Smooth muscle cell (in vitro differentiated cells): Measurements from ENCODE around the gene TIMM23B. TPM values are rescaled to one million over a fixed set of nuclear protein-coding genes. Genes with fewer than 3 reads are reported as not detected.
"Not testable (repeated sequence)": the region's sequence is repeated elsewhere in the genome, so short reads cannot be mapped to it uniquely, and the experiment has no call there.

Experiments used
- DNase-seq: peaks from one replicate; lab custom pipeline; 2025; ENCODE audit not compliant: unreplicated experiment; lab: John Stamatoyannopoulos, UW
- H2AFZ ChIP-seq: fragments of 200-600 bp; sonication (generic); 2 replicates; pipeline ENCODE4 v1.6.0; 2016; ENCODE audit warnings: antibody characterized with exemption, low read depth, mild to moderate bottlenecking
- H3F3A ChIP-seq: fragments of 200-600 bp; sonication (generic); 2 replicates; pipeline ENCODE4 v1.6.0; 2017; ENCODE audit warnings: antibody characterized with exemption, low read depth
- H3K27ac ChIP-seq: fragments of 200-600 bp; sonication (generic); 2 replicates; pipeline ENCODE4 v1.5.1; 2016; ENCODE audit warnings: low read depth, mild to moderate bottlenecking
- H3K27me3 ChIP-seq: fragments of 200-600 bp; sonication (generic); 2 replicates; pipeline ENCODE4 v1.6.1; 2016; ENCODE audit warnings: low read depth, mild to moderate bottlenecking
- H3K36me3 ChIP-seq: fragments of 200-600 bp; sonication (generic); 2 replicates; pipeline ENCODE4 v1.5.1; 2016; ENCODE audit warnings: low read depth
- H3K4me1 ChIP-seq: fragments of 200-600 bp; sonication (generic); 2 replicates; pipeline ENCODE4 v1.5.1; 2016; ENCODE audit warnings: low read depth
- H3K4me2 ChIP-seq: fragments of 200-600 bp; sonication (generic); 2 replicates; pipeline ENCODE4 v1.6.0; 2016; ENCODE audit warnings: mild to moderate bottlenecking
- H3K4me3 ChIP-seq: fragments of 200-600 bp; sonication (generic); 2 replicates; pipeline ENCODE4 v1.5.1; 2016; ENCODE audit warnings: mild to moderate bottlenecking
- H3K79me2 ChIP-seq: fragments of 200-600 bp; sonication (generic); 2 replicates; pipeline ENCODE4 v1.6.0; 2016; ENCODE audit warnings: low read depth, mild to moderate bottlenecking
- H3K9ac ChIP-seq: fragments of 200-600 bp; sonication (generic); 2 replicates; pipeline ENCODE4 v1.6.0; 2016; ENCODE audit warnings: low read depth
- H3K9me3 ChIP-seq: fragments of 200-600 bp; sonication (generic); replicated peaks from 2 replicates; pipeline ENCODE4 v1.5.1; 2016; ENCODE audit warnings: low read depth
- H4K20me1 ChIP-seq: fragments of 200-600 bp; sonication (generic); 2 replicates; pipeline ENCODE4 v1.6.0; 2016; ENCODE audit warnings: low read depth
- WGBS: methylation state at CpG from one replicate; pipeline ENCODE4 v1.1.7; 2016; ENCODE audit warnings: low lambda C conversion rate; 5-methylcytosine and 5-hydroxymethylcytosine counted together
- polyA plus RNA-seq: library from polyadenylated mRNA; unstranded; fragments of >200 nt; fragmentation: Nextera tagmentation; extraction: Ambion mirVana; gene quantifications from 2 replicates; pipeline ENCODE4 v1.2.1, GENCODE V29; 2016
- total RNA-seq: library from RNA; depleted of rRNA; stranded (reverse); fragments of >200 nt; gene quantifications from 2 replicates; pipeline ENCODE4 v1.2.3, GENCODE V29; 2014

The TIMM23B gene
- total and polyA plus RNA-seq, 2 experiments from 2014 or later, result 9.5 to 13.7 TPM

DNA sequence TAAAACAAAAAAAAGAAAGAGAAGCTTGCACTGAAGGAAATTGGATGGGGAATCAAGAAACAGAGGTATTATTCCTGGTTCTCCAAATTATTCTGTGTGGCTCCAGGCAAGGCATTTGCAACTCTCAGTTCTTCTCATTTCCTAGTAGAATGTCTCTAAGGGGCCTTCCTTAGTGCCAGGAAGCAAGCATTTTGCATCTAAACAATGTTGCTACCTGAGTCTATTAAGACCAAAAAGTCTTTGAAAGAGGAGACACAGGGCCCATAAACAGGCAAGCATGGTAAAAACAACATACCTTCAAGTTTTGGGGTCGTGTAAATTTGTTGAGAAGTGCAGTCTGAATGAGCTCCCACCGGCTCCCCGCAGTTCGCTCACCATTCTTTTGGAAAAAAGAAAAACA, 19.8 kb upstream of the TIMM23B start:
- WGBS, result 70% methylated on average over 4 of the region's 4 CpGs

DNA sequence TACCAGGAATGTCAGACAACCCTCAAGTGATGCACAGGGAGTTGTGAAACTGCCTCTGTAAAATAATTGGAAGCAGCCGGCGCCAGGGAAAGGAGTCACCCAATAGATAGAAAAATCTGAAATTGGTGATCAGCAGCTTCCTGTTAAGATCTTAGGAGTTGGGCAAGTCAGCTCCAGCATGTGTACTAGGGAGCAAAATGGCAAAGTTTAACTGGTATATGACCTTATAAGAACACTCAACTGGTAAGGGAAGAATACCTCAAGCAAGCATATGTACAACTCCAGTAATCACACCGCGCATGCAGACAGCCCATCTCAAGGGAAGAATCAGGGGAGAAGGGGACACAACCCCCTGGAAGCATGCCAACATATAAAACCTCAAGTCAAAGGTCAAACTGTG, 18.3 kb upstream of the TIMM23B start:
- not testable (repeated sequence) for H3F3A ChIP-seq, H3K4me3 ChIP-seq, H3K9ac ChIP-seq, H3K36me3 ChIP-seq, H3K4me1 ChIP-seq, H4K20me1 ChIP-seq, H3K4me2 ChIP-seq, H3K27ac ChIP-seq, H3K27me3 ChIP-seq, H2AFZ ChIP-seq, H3K9me3 ChIP-seq, DNase-seq, H3K79me2 ChIP-seq
- WGBS, result 87% methylated on average over 4 of the region's 4 CpGs

More for the DNA sequence above, 19.8 kb upstream of the TIMM23B start:
- not testable (repeated sequence) for H3K79me2 ChIP-seq, H3K36me3 ChIP-seq, H3K27ac ChIP-seq, H3K4me3 ChIP-seq, H3K4me1 ChIP-seq, H3K9me3 ChIP-seq, H3K9ac ChIP-seq, H3K4me2 ChIP-seq, H3F3A ChIP-seq, DNase-seq, H3K27me3 ChIP-seq, H2AFZ ChIP-seq, H4K20me1 ChIP-seq

DNA sequence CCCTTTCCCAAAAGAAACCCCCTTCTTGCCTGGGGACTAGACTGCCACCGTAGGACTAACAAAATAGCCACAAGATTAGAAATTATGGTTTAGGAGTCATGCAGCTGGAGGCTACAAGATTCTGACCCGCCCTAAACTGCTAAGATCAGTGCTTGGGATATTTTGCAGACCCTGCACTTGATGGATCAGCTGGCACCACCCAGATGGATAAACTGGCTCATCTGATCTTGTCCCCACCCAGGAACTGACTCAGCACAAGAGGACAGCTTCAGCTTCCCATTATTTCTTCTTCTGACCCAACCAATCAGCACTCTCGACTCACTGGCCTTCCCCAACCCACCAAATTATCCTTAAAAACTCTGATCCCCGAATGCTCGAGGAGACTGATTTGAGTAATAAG, 10.6 kb upstream of the TIMM23B start:
- not testable (repeated sequence) for H3K4me1 ChIP-seq, H3K9me3 ChIP-seq, DNase-seq, H3K27ac ChIP-seq, H4K20me1 ChIP-seq, H3K27me3 ChIP-seq, H3K9ac ChIP-seq, H2AFZ ChIP-seq, H3K4me3 ChIP-seq, H3K4me2 ChIP-seq, H3F3A ChIP-seq, H3K36me3 ChIP-seq, H3K79me2 ChIP-seq
- 46% methylated on average over 4 of the region's 5 CpGs for WGBS

DNA sequence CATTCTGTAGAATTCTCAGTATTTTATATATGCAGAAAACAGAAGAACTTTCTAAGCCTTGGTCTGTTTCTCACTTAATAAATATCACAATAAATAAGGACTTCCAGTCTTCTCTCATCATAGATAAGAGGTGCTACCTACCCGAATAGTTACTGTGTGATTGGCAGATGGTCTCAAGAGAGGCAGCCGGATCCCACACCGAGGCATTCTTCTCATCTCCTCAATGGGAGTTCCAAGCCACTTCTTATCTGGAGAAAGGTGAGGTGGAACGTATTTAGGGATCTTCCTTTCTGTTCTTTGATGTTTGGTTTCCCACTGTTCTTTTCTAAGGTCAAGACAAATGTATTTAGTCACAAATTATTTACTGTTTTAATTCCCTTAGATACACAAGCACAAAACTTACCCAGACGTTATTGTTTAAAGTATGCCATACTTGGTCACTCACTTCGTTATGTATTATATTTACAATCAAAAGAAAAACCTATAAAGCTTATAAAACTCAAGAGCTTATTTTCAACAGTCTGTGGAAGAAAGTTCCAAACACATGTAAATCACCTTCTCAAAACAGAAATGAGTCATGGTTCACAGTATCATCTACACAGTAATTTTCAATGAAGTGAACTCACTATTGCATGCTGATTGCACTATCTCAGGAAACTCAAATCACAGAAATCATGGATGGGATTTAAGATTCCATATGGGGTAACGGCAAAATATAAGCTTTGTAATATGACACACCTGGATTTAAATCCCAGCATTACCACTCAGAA, 9.7 kb upstream of the TIMM23B start:
- H3K9ac ChIP-seq, H3K9me3 ChIP-seq, H3K36me3 ChIP-seq, H3K79me2 ChIP-seq, H3K4me3 ChIP-seq, H4K20me1 ChIP-seq, H3K27me3 ChIP-seq, H3K4me1 ChIP-seq, H3F3A ChIP-seq, H2AFZ ChIP-seq, H3K4me2 ChIP-seq, DNase-seq: not testable (repeated sequence)
- peak overlapping the region; percentile 42 for H3K27ac ChIP-seq
- 70% methylated on average over 7 of the region's 7 CpGs for WGBS

DNA sequence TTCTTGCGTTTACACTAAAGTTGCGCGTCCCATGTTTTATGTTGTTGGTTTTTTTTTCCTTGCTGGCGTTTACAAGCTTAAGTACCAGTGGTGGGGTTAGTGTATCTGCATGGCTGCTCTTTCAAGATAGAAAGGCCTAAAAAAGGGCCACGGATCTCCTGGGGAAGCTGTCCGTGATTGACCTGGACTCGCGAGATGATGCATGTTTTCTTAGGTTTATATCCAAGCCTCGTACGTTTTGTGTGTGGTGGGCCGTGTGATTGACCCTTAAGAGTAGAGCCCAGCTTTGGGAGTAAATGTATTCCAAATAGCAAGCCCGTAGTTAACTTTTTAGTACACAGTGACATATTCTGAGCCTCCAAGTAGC, 469 bp downstream of the TIMM23B start:
- 2% methylated on average over 12 of the region's 12 CpGs for WGBS
- not testable (repeated sequence) for H3K27me3 ChIP-seq, H3F3A ChIP-seq, H4K20me1 ChIP-seq, H3K36me3 ChIP-seq, H3K9me3 ChIP-seq, DNase-seq, H3K4me1 ChIP-seq
- peak overlapping the region; percentile 90 for H3K4me2 ChIP-seq
- H3K4me3 ChIP-seq, result peak overlapping the region; percentile 69
- peak overlapping the region; percentile 81 for H2AFZ ChIP-seq
- peak overlapping the region; percentile 87 for H3K9ac ChIP-seq
- H3K27ac ChIP-seq, result peak overlapping the region; percentile 67
- H3K79me2 ChIP-seq, result peaks cover 65% of the 10 kb centered on the region

DNA sequence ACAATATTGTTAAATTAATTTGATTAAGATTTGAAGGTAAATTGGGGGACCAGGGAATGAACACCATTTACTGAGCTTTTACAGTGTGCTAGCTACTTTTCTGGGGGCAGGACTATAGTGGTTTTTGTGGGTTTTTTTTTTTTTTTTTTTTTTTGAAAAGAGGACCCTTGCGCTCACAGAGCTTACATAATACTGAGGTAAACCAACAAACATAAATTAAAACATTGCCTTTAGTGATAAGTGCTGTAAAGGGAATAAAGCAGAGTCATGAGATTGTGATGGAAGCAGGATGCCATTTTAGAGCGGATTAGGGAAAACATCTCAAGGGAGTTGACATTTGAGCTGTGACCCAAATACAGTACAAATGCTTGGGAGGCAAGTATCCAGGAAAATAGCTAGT, 1.8 kb downstream of the TIMM23B start:
- H3K4me2 ChIP-seq, H3K9me3 ChIP-seq, H3K4me1 ChIP-seq, H2AFZ ChIP-seq, H3K4me3 ChIP-seq, H3K36me3 ChIP-seq, H3K9ac ChIP-seq, H4K20me1 ChIP-seq, H3K27ac ChIP-seq, H3F3A ChIP-seq, H3K27me3 ChIP-seq, DNase-seq: not testable (repeated sequence)
- peaks cover 63% of the 10 kb centered on the region for H3K79me2 ChIP-seq
- WGBS, result 97% methylated on average over 2 of the region's 2 CpGs

DNA sequence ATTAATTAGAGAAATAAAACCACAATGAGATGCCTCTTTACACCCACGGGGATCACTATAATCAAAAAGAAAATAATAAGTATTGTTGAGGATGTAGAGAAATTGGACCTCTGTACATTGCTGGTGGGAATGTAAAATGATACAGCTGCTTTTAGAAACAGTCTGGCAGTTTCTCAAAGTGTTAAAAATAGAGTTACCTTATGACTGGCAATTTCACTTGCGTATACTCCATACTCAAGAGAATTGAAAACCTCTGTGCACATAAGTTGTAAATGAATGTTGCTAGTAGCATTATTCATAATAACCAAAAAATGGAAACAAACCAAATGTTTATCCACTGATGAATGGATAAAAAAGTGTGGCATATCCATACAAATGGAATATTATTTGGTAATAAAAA, 6.3 kb downstream of the TIMM23B start:
- not testable (repeated sequence) for H3K36me3 ChIP-seq, H3K4me3 ChIP-seq, H3K4me2 ChIP-seq, H3K4me1 ChIP-seq, H3K9me3 ChIP-seq, H3K9ac ChIP-seq, H3K27ac ChIP-seq, DNase-seq, H2AFZ ChIP-seq, H4K20me1 ChIP-seq, H3K27me3 ChIP-seq, H3F3A ChIP-seq
- WGBS, result 90% methylated on average over 1 of the region's 2 CpGs
- peaks cover 36% of the 10 kb centered on the region for H3K79me2 ChIP-seq

DNA sequence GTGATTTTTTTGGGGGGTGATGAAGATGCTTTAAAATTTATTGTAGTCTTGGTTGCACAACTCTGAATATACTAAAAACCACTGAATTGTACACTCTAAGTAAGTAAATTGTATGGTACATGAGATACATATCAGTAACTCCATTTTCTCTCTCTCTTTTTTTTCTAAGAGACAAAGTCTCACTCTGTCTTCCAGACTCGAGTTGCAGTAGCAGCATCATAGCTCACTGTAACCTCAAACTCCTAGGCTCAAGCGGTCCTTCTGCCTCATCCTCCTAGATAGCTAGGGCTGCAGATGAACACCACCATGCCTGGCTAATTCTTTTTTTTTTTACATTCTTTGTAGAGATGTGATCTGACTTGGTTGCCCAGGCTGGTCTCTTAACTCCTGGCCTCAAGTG, 6.9 kb downstream of the TIMM23B start:
- WGBS, result 98% methylated on average over 2 of the region's 2 CpGs
- H3K9me3 ChIP-seq, H3K4me2 ChIP-seq, H3K36me3 ChIP-seq, H3F3A ChIP-seq, H4K20me1 ChIP-seq, H3K27ac ChIP-seq, H3K27me3 ChIP-seq, H2AFZ ChIP-seq, H3K4me1 ChIP-seq, DNase-seq, H3K4me3 ChIP-seq, H3K9ac ChIP-seq: not testable (repeated sequence)
- peaks cover 31% of the 10 kb centered on the region for H3K79me2 ChIP-seq

DNA sequence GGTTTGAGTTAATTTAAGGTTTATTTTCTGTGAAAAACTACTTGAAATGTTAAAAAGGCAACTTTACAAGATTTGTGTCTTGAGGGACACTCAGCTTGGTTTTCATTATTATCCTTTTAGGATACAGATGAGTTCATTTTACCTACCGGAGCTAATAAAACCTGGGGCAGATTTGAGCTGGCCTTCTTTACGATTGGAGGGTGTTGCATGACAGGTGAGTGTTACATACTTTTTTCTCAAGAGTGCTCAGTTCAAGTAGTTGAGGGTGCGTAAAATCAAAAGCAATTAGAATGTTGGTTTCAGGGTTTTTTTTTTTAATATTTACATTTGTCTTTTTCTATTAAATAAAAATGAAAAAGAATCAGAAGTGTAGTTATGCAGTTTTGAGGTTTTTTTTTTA, 10.2 kb downstream of the TIMM23B start:
- H3K9ac ChIP-seq, DNase-seq: not testable (repeated sequence)

More for the DNA sequence above, 10.2 kb downstream of the TIMM23B start:
- H3K36me3 ChIP-seq, H3K27ac ChIP-seq, H4K20me1 ChIP-seq, H2AFZ ChIP-seq, H3K4me3 ChIP-seq, H3K4me2 ChIP-seq, H3K27me3 ChIP-seq, H3F3A ChIP-seq, H3K4me1 ChIP-seq, H3K9me3 ChIP-seq: not testable (repeated sequence)
- 100% methylated on average over 3 of the region's 3 CpGs for WGBS
- H3K79me2 ChIP-seq, result peaks cover 12% of the 10 kb centered on the region
